Thymus (tissue), 11 donors: ENCODE measurements around the gene CD274. TPM values are rescaled to one million over a fixed set of nuclear protein-coding genes. Genes with fewer than 3 reads are reported as not detected.
"Not testable (repeated sequence)": the region's sequence is repeated elsewhere in the genome, so short reads cannot be mapped to it uniquely, and the experiment has no call there.

Source experiments
- DNase-seq, 9 donors: peaks; one replicate each; pipeline ENCODE4 v3.0.0-alpha.2; 2013; ENCODE audit warnings: low spot score in 9 of 9, low read depth in 6 of 9, missing footprints in 1 of 9
- H3K27ac ChIP-seq, 2 donors: one replicate each; pipeline ENCODE4 v1.5.1; 2013; ENCODE audit warnings: control low read depth in 1 of 2, low read depth in 1 of 2, low read length in 1 of 2, mild to moderate bottlenecking in 1 of 2, moderate library complexity in 1 of 2
- H3K27me3 ChIP-seq, 2 donors: one replicate each; pipeline ENCODE4 v1.5.1; 2013; ENCODE audit warnings: low read length in 1 of 2; ENCODE audit not compliant: control insufficient read depth in 2 of 2, insufficient read depth in 1 of 2
- H3K36me3 ChIP-seq, 2 donors: one replicate each; pipeline ENCODE4 v1.5.1; 2013; ENCODE audit warnings: low read length in 1 of 2, mild to moderate bottlenecking in 1 of 2, moderate library complexity in 1 of 2; ENCODE audit not compliant: control insufficient read depth in 2 of 2, insufficient read depth in 2 of 2
- H3K4me1 ChIP-seq, 2 donors: one replicate each; pipeline ENCODE4 v1.5.1; 2013; ENCODE audit warnings: low read length in 2 of 2; ENCODE audit not compliant: control insufficient read depth in 2 of 2, insufficient read depth in 2 of 2
- H3K4me3 ChIP-seq, 2 donors: one replicate each; pipeline ENCODE4 v1.5.1; 2013; ENCODE audit warnings: low read length in 2 of 2, control low read depth in 1 of 2, mild to moderate bottlenecking in 1 of 2
- H3K9me3 ChIP-seq, 2 donors: one replicate each; pipeline ENCODE4 v1.5.1; 2013; ENCODE audit warnings: low read length in 1 of 2, mild to moderate bottlenecking in 1 of 2; ENCODE audit not compliant: control insufficient read depth in 2 of 2, insufficient read depth in 1 of 2
- WGBS: extraction: QIAGEN DNeasy Blood & Tissue Kit; methylation state at CpG from one replicate; pipeline ENCODE4 v1.1.7; 2013; 5-methylcytosine and 5-hydroxymethylcytosine counted together
- polyA plus RNA-seq: library from polyadenylated mRNA; stranded (reverse); fragments of 200-250 nt; gene quantifications from one replicate; pipeline ENCODE4 v1.2.3, GENCODE V29; 2013
- total RNA-seq: library from RNA; stranded (reverse); fragments of 120-200 nt; gene quantifications from one replicate; pipeline ENCODE4 v1.2.4, GENCODE V29; 2013
- donor health status: healthy.

The CD274 gene
- total and polyA plus RNA-seq, 2 donors, result 10.9 to 21.7 TPM

DNA sequence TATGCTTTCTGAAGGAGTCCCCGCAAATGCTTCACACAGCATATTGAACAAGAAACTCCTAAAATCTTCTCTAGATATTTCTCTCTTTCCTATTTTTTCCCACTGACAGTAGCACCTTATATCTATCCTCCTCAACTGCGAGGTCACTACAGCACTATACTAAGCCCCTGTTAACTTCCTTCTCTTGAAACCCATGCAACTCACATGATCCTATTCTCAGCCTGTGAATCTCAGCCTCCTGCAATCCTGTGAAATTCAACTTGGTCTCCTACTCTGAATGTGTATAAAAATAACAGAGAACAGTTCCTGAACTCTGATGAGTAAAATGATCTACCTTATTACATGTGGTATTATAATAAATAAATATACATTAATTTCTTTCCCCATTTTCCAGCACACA, 6.5 kb upstream of the CD274 start:
- H3K27ac ChIP-seq, result no peak overlapping the region
- H3K36me3 ChIP-seq, result no peaks in the 10 kb centered on the region
- no peaks in the 10 kb centered on the region for H3K27me3 ChIP-seq
- H3K4me3 ChIP-seq, result no peak overlapping the region
- DNase-seq, result no peak
- 90% methylated on average over 2 of the region's 2 CpGs for whole genome bisulfite sequencing
- H3K4me1 ChIP-seq, result peaks cover 0 to under 1% of the 10 kb centered on the region in 2 donors
- H3K9me3 ChIP-seq, result no peaks in the 10 kb centered on the region

- not testable (repeated sequence) for H3K9me3 ChIP-seq, H3K36me3 ChIP-seq, H3K4me1 ChIP-seq, DNase-seq, H3K27me3 ChIP-seq, H3K27ac ChIP-seq, H3K4me3 ChIP-seq
- 98% methylated on average over 4 of the region's 4 CpGs for WGBS
Observed at GRCh38 chr9:5445096-5445495, 5.2 kb upstream of the CD274 start.

DNA sequence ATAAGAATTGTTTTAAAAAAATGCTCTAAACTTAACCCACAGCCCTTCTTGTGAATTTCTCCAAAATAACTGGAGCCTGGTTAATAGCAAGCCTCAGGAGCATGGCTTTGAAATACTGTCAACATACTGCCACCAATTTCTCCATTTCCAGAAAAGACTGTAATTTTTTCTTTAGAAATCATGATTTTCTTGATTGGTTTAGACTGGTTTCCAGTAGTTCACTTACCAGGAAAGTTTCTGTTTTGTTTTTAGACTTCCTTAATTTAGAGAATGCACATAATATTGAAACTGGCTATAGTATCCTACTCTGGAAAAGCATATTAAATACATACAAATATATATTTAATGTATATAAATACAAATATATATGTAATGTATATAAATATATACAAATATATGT, 4.5 kb upstream of the CD274 start:
- H3K4me3 ChIP-seq, result no peak overlapping the region
- no peaks in the 10 kb centered on the region for H3K36me3 ChIP-seq
- no peak for DNase-seq
- H3K27me3 ChIP-seq, result no peaks in the 10 kb centered on the region
- H3K9me3 ChIP-seq, result no peaks in the 10 kb centered on the region
- H3K4me1 ChIP-seq, result peaks cover 0 to 4% of the 10 kb centered on the region in 2 donors
- H3K27ac ChIP-seq, result no peak overlapping the region

DNA sequence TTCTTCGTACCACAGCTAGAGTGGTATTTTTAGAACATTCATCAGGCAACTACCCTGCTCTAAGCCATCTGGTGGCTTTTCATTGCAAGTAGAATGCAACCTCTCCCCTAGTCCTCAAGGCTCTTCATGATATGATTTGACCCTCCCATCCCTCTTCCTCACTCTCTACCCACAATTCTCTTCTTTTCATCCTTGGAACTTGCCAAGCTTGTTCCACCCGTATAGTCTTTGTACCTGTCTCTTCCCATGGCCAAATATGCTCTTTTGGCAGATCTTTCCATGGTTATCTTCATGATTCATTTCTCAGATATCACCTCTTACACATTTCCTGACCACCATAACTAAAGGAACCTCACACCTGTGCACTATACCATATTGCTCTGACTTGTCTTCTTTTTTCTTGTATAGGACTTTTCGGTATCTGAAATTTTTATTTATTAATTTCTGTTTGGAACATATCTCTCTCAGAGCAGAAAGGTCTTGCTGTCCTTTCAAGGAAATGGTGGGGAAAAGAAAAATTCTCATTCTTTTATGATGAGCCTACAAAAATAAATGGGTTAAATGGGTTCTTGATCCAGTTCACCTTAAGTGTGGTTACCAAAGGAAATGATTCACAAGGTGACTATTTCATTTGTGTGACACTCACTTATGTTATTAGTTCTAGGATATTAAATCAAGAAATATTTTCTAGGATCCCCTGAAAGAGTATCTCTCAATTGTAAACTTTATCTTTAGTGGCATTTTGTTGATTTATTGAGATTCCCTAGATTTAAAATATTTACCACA, 3.7 kb upstream of the CD274 start:
- WGBS, result 92% methylated on average over 3 of the region's 3 CpGs
- DNase-seq, result no peak
- Histone ChIP-seq H3K27ac (no peak overlapping the region), H3K4me1 (peaks cover 0 to 4% of the 10 kb centered on the region in 2 donors), H3K4me3 (no peak overlapping the region), H3K9me3 (no peaks in the 10 kb centered on the region), H3K36me3 (no peaks in the 10 kb centered on the region), H3K27me3 (no peaks in the 10 kb centered on the region)

DNA sequence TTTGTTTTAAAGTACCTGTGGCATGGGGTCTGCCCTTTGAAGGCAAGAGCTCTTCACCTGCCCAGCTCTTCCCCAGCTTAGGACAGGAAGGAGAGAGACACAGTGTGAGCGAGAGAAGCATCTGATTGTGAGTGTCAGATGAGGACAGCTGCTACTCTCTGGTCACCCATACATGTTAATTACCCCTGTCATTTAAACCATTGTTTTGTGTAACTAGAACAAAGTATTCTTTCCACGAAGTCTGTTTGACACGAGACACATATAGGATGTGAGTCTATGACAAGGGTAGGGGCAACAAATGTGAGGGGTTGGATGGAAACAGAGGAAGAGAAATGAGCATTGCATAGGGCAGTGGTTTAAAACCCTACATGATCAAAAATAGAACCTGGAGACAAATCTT, 3.0 kb upstream of the CD274 start:
- DNase-seq, result no peak
- H3K9me3 ChIP-seq, result no peaks in the 10 kb centered on the region
- H3K4me3 ChIP-seq, result no peak overlapping the region
- no peaks in the 10 kb centered on the region for H3K27me3 ChIP-seq
- WGBS, result 92% methylated on average over 3 of the region's 3 CpGs
- H3K4me1 ChIP-seq, result peaks cover 0 to 4% of the 10 kb centered on the region in 2 donors
- H3K27ac ChIP-seq, result no peak overlapping the region
- no peaks in the 10 kb centered on the region for H3K36me3 ChIP-seq

DNA sequence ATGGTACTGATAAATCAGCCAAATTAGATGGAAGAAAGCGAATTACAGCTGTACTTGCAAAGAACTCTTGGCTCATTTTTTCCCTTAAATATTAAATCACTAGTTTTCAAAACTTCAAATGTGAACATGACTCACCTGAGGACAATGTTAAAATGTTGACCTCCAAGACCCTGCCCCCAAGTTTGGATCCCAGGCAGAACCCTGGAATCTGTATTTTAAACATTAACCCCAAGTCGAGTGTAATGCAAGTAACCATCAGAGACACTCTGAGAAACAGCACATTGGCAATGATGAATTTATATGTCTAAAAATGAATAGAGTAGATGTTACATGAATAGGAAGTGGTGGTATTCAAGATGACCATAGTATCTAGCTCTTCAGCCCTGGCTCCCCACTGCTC, 2.3 kb upstream of the CD274 start:
- WGBS, result 98% methylated on average over 2 of the region's 2 CpGs
- H3K4me1 ChIP-seq, result peaks cover 0 to 4% of the 10 kb centered on the region in 2 donors
- H3K9me3 ChIP-seq, result no peaks in the 10 kb centered on the region
- no peaks in the 10 kb centered on the region for H3K27me3 ChIP-seq
- no peak overlapping the region for H3K27ac ChIP-seq
- H3K4me3 ChIP-seq, result no peak overlapping the region
- no peak for DNase-seq
- H3K36me3 ChIP-seq, result no peaks in the 10 kb centered on the region

GRCh38 chr9:5448461-5449435, 1.6 kb upstream of the CD274 start:
- no peak overlapping the region for H3K4me3 ChIP-seq
- peaks cover 0 to 4% of the 10 kb centered on the region in 2 donors for H3K4me1 ChIP-seq
- H3K27me3 ChIP-seq, result no peaks in the 10 kb centered on the region
- no peak for DNase-seq
- H3K36me3 ChIP-seq, result no peaks in the 10 kb centered on the region
- H3K9me3 ChIP-seq, result no peaks in the 10 kb centered on the region
- H3K27ac ChIP-seq, result no peak overlapping the region
- 97% methylated on average over 5 of the region's 5 CpGs for WGBS

- WGBS, result 51% methylated on average over 15 of the region's 15 CpGs
- no peak for DNase-seq
- Histone ChIP-seq H3K36me3 (no peaks in the 10 kb centered on the region), H3K27ac (peak overlapping the region; percentile 59 to 89), H3K27me3 (no peaks in the 10 kb centered on the region), H3K4me3 (peak overlapping the region; percentile 49 to 79), H3K9me3 (no peaks in the 10 kb centered on the region), H3K4me1 (peaks cover 0 to 4% of the 10 kb centered on the region in 2 donors)
Observed at GRCh38 chr9:5449521-5450358, 602 bp upstream of the CD274 start.
